H9 (cell line): Measurements from ENCODE around the gene TAP2. TPM values are rescaled to one million over a fixed set of nuclear protein-coding genes. Genes with fewer than 3 reads are reported as not detected.

Source experiments
- DNase-seq: peaks from one replicate; pipeline ENCODE4 v3.0.0-alpha.2; 2017
- H2AFZ ChIP-seq: one replicate; pipeline ENCODE4 v1.6.1; 2013; ENCODE audit warnings: mild to moderate bottlenecking, low read length, control low read depth, moderate library complexity
- H2AK5ac ChIP-seq: 2 replicates; pipeline ENCODE4 v1.6.1; 2013; ENCODE audit warnings: low read length, control low read depth, mixed read lengths; ENCODE audit not compliant: insufficient read length
- H2BK120ac ChIP-seq: one replicate; pipeline ENCODE4 v1.6.1; 2013; ENCODE audit warnings: low read depth, mild to moderate bottlenecking, low read length, control low read depth, inconsistent platforms; ENCODE audit not compliant: poor library complexity, severe bottlenecking
- H2BK12ac ChIP-seq: 2 replicates; pipeline ENCODE4 v1.6.1; 2013; ENCODE audit warnings: low read length, control low read depth, mixed read lengths, low read depth; ENCODE audit not compliant: insufficient read length
- H2BK15ac ChIP-seq: 2 replicates; pipeline ENCODE4 v1.6.1; 2013; ENCODE audit warnings: low read depth, low read length, control low read depth
- H2BK20ac ChIP-seq: one replicate; pipeline ENCODE4 v1.6.1; 2013; ENCODE audit warnings: low read depth, mild to moderate bottlenecking, low read length, control low read depth, inconsistent platforms; ENCODE audit not compliant: poor library complexity, severe bottlenecking
- H2BK5ac ChIP-seq: 2 replicates; pipeline ENCODE4 v1.6.1; 2013; ENCODE audit warnings: low read length, control low read depth, mixed read lengths; ENCODE audit not compliant: insufficient read length
- H3K14ac ChIP-seq: 2 replicates; pipeline ENCODE4 v1.6.1; 2013; ENCODE audit warnings: low read length, control low read depth; ENCODE audit not compliant: insufficient read depth
- H3K18ac ChIP-seq: 2 replicates; pipeline ENCODE4 v1.6.1; 2013; ENCODE audit warnings: low read depth, mild to moderate bottlenecking, mixed read lengths, low read length, control low read depth; ENCODE audit not compliant: insufficient read length
- H3K23ac ChIP-seq: 2 replicates; pipeline ENCODE4 v1.6.1; 2013; ENCODE audit warnings: low read length, control low read depth, mixed read lengths, low read depth; ENCODE audit not compliant: insufficient read length
- H3K23me2 ChIP-seq: 2 replicates; pipeline ENCODE4 v1.6.1; 2013; ENCODE audit warnings: low read depth, mild to moderate bottlenecking, mixed read lengths, low read length, control low read depth; ENCODE audit not compliant: insufficient read length, poor library complexity, severe bottlenecking
- H3K27ac ChIP-seq: 2 replicates; pipeline ENCODE4 v1.5.1; 2013; ENCODE audit warnings: low read length, control low read depth, mixed read lengths, low read depth; ENCODE audit not compliant: insufficient read length
- H3K27me3 ChIP-seq: 2 replicates; pipeline ENCODE4 v1.6.1; 2013; ENCODE audit warnings: low read length, control low read depth, inconsistent platforms; ENCODE audit not compliant: insufficient read depth
- H3K4ac ChIP-seq: 2 replicates; pipeline ENCODE4 v1.6.1; 2013; ENCODE audit warnings: low read depth, mild to moderate bottlenecking, control low read depth, inconsistent platforms, low read length, moderate library complexity
- H3K4me1 ChIP-seq: 2 replicates; pipeline ENCODE4 v1.6.1; 2013; ENCODE audit warnings: low read length, control low read depth, inconsistent platforms; ENCODE audit not compliant: insufficient read depth
- H3K4me2 ChIP-seq: 2 replicates; pipeline ENCODE4 v1.6.1; 2013; ENCODE audit warnings: low read length, control low read depth, mixed read lengths; ENCODE audit not compliant: insufficient read length, insufficient read depth
- H3K56ac ChIP-seq: 2 replicates; pipeline ENCODE4 v1.6.1; 2013; ENCODE audit warnings: low read depth, mild to moderate bottlenecking, mixed read lengths, low read length, control low read depth; ENCODE audit not compliant: insufficient read length
- H3K79me1 ChIP-seq: 2 replicates; pipeline ENCODE4 v1.6.1; 2013; ENCODE audit warnings: low read depth, mild to moderate bottlenecking, moderate library complexity, low read length, control low read depth, inconsistent platforms; ENCODE audit not compliant: insufficient read depth, poor library complexity, severe bottlenecking
- H3K79me2 ChIP-seq: 2 replicates; pipeline ENCODE4 v1.6.1; 2013; ENCODE audit warnings: low read length, control low read depth, inconsistent platforms; ENCODE audit not compliant: insufficient read depth
- H3K9ac ChIP-seq: 2 replicates; pipeline ENCODE4 v1.6.1; 2013; ENCODE audit warnings: low read length, control low read depth, mixed read lengths; ENCODE audit not compliant: insufficient read length; ENCODE audit errors: extremely low read depth
- H3K9me3 ChIP-seq: one replicate; pipeline ENCODE4 v1.6.1; 2013; ENCODE audit warnings: low read depth, low read length, inconsistent platforms; ENCODE audit not compliant: control insufficient read depth
- H3T11ph ChIP-seq: one replicate; pipeline ENCODE4 v1.6.1; 2013; ENCODE audit warnings: mild to moderate bottlenecking, low read length, control low read depth, inconsistent platforms
- H4K20me1 ChIP-seq: one replicate; pipeline ENCODE4 v1.6.1; 2013; ENCODE audit not compliant: control insufficient read depth, insufficient read length, insufficient read depth
- H4K5ac ChIP-seq: 2 replicates; pipeline ENCODE4 v1.6.1; 2013; ENCODE audit warnings: low read depth, mild to moderate bottlenecking, mixed read lengths, low read length, control low read depth; ENCODE audit not compliant: insufficient read length
- H4K8ac ChIP-seq: replicated peaks from 2 replicates; pipeline ENCODE4 v1.6.1; 2013; ENCODE audit warnings: low read length, control low read depth, mixed read lengths, low read depth; ENCODE audit not compliant: insufficient read length
- H4K91ac ChIP-seq: 2 replicates; pipeline ENCODE4 v1.6.1; 2013; ENCODE audit warnings: low read depth, mild to moderate bottlenecking, moderate library complexity, mixed read lengths, low read length, control low read depth; ENCODE audit not compliant: insufficient read length
- H3K27ac Mint-ChIP-seq, 3 experiments: 2 replicates in 2 of 3; 3 replicates in 1 of 3; pipeline ENCODE4 v1.8.0; 2020 to 2021; ENCODE audit warnings: mixed read lengths in 3 of 3, mild to moderate bottlenecking in 1 of 3, moderate library complexity in 1 of 3
- H3K27me3 Mint-ChIP-seq: 2 replicates; pipeline ENCODE4 v1.8.0; 2021; ENCODE audit warnings: low read depth, mild to moderate bottlenecking, moderate library complexity, mixed read lengths
- H3K36me3 Mint-ChIP-seq, 3 experiments: 2 replicates in 2 of 3; 3 replicates in 1 of 3; pipeline ENCODE4 v1.8.0; 2020 to 2021; ENCODE audit warnings: low read depth in 3 of 3, mixed read lengths in 3 of 3; ENCODE audit not compliant: insufficient read depth in 1 of 3
- H3K4me1 Mint-ChIP-seq, 2 experiments: 2 replicates each; pipeline ENCODE4 v1.8.0; 2020; ENCODE audit warnings: mixed read lengths in 2 of 2
- H3K4me3 Mint-ChIP-seq, 2 experiments: 2 replicates in 1 of 2; 3 replicates in 1 of 2; pipeline ENCODE4 v1.8.0; 2020 to 2021; ENCODE audit warnings: mild to moderate bottlenecking in 2 of 2, mixed read lengths in 2 of 2, moderate library complexity in 1 of 2
- H3K9me3 Mint-ChIP-seq, 2 experiments: 2 replicates in 1 of 2; 3 replicates in 1 of 2; pipeline ENCODE4 v1.8.0; 2020; ENCODE audit warnings: mild to moderate bottlenecking in 2 of 2, mixed read lengths in 2 of 2, moderate library complexity in 1 of 2
- WGBS: extraction: QIAGEN DNeasy Blood & Tissue Kit; methylation state at CpG from one replicate; pipeline ENCODE4 v1.1.7; 2013; ENCODE audit warnings: missing lambda C conversion rate, low lambda C conversion rate, mixed read lengths; ENCODE audit not compliant: insufficient read length; ENCODE audit errors: extremely low coverage; 5-methylcytosine and 5-hydroxymethylcytosine counted together
- total RNA-seq: library from RNA; stranded (reverse); gene quantifications from 2 replicates; pipeline ENCODE4 v1.2.1, GENCODE V29; 2021
- TF ChIP-seq, protein P1 (sequence below): fragments of 200-600 bp; sonication (generic); conservative IDR thresholded peaks from 3 replicates; pipeline ENCODE4 v1.8.0; 2021; ENCODE audit warnings: antibody characterized with exemption, mild to moderate bottlenecking

Gene TAP2
- total RNA-seq, 1 experiment from 2014 or later: 16.3 TPM

DNA sequence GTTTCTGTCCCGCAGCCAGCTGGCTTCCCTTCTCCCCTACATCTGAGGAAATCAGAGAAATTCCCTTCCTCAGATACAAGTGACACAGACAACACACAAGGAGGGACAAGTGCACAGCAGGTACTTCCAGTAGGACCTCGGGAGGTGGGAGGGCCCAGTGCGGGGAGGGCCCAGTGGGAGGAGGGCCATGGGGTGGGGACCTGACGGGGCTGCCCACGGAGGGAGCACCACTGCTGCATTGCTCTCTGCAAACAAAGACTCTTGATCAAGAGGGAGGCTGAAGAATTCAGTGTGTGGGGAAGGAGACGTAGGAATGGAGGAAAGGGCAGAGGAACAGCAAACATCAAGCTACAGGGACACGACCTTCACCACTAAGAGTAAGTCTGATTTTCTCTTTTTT is 9.0 kb downstream of the TAP2 start:
- Histone ChIP-seq H2BK5ac (no peak overlapping the region), H2AK5ac (no peak overlapping the region), H4K91ac (no peak overlapping the region), H3K56ac (no peak overlapping the region), H4K20me1 (no peaks in the 10 kb centered on the region), H3K23ac (no peak overlapping the region), H3T11ph (no peak overlapping the region), H3K9ac (no peak overlapping the region), H3K14ac (no peak overlapping the region), H3K27ac (no peak overlapping the region), H4K5ac (no peak overlapping the region), H2BK120ac (no peak overlapping the region), H2BK12ac (no peak overlapping the region), H3K79me2 (no peaks in the 10 kb centered on the region), H3K4ac (no peak overlapping the region), H2AFZ (no peak overlapping the region), H4K8ac (no peak overlapping the region), H3K4me2 (no peak overlapping the region), H3K18ac (no peak overlapping the region), H3K9me3 (no peaks in the 10 kb centered on the region), H3K27me3 (no peaks in the 10 kb centered on the region), H3K79me1 (no peaks in the 10 kb centered on the region), H2BK20ac (no peak overlapping the region), H2BK15ac (no peak overlapping the region), H3K4me1 (no peaks in the 10 kb centered on the region), H3K23me2 (no peaks in the 10 kb centered on the region)
- DNase-seq: no peak
- Mint-ChIP-seq H3K27me3 (no peaks in the 10 kb centered on the region), H3K4me3 (no peak overlapping the region), H3K27ac (no peak overlapping the region; a peak in 2 of 7 replicates), H3K36me3 (peaks cover 5 to 16% (median 11%) of the 10 kb centered on the region in 3 experiments; a peak in 5 of 7 replicates), H3K4me1 (peaks cover 6 to 8% of the 10 kb centered on the region in 2 experiments; a peak in 3 of 4 replicates), H3K9me3 (no peaks in the 10 kb centered on the region)
- no CpG with 5 or more reads among the region's 7 CpGs for WGBS
- TF ChIP-seq, protein P1, sequence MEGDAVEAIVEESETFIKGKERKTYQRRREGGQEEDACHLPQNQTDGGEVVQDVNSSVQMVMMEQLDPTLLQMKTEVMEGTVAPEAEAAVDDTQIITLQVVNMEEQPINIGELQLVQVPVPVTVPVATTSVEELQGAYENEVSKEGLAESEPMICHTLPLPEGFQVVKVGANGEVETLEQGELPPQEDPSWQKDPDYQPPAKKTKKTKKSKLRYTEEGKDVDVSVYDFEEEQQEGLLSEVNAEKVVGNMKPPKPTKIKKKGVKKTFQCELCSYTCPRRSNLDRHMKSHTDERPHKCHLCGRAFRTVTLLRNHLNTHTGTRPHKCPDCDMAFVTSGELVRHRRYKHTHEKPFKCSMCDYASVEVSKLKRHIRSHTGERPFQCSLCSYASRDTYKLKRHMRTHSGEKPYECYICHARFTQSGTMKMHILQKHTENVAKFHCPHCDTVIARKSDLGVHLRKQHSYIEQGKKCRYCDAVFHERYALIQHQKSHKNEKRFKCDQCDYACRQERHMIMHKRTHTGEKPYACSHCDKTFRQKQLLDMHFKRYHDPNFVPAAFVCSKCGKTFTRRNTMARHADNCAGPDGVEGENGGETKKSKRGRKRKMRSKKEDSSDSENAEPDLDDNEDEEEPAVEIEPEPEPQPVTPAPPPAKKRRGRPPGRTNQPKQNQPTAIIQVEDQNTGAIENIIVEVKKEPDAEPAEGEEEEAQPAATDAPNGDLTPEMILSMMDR: no peak
